HepG2 (cell line): Measurements from ENCODE around the gene ANKRD11. TPM values are rescaled to one million over a fixed set of nuclear protein-coding genes. Genes with fewer than 3 reads are reported as not detected.

ENCODE experiments used
- CHCHD3 ChIP-seq: sonication (generic); formaldehyde crosslinking; IDR thresholded peaks from 2 replicates; pipeline ENCODE4 v1.8.0; 2022; ENCODE audit warnings: mild to moderate bottlenecking, missing genetic modification reagents, moderate library complexity
- GATAD2A ChIP-seq: IDR thresholded peaks from 2 replicates; pipeline ENCODE4 v1.6.1; 2016
- GLMP ChIP-seq: sonication (generic); formaldehyde crosslinking; IDR thresholded peaks from 2 replicates; pipeline ENCODE4 v1.9.0; 2021; ENCODE audit warnings: missing genetic modification reagents, mild to moderate bottlenecking, borderline replicate concordance
- GMEB2 ChIP-seq: IDR thresholded peaks from 2 replicates; pipeline ENCODE4 v1.6.1; 2016; ENCODE audit warnings: missing biosample characterization, missing genetic modification reagents, low read depth
- GPN1 ChIP-seq: sonication (generic); formaldehyde crosslinking; IDR thresholded peaks from 2 replicates; pipeline ENCODE4 v1.5.1; 2020; ENCODE audit warnings: missing genetic modification reagents, borderline replicate concordance
- MED1 ChIP-seq: sonication (generic); formaldehyde crosslinking; IDR thresholded peaks from 2 replicates; pipeline ENCODE4 v1.4.0; 2020; ENCODE audit warnings: missing genetic modification reagents
- NKX3-1 ChIP-seq: sonication (generic); formaldehyde crosslinking; IDR thresholded peaks from 2 replicates; pipeline ENCODE4 v1.5.0; 2020; ENCODE audit warnings: missing genetic modification reagents
- NONO ChIP-seq, 2 experiments: fragments of 450-650 bp in 1 of 2; sonication (generic) in 1 of 2; formaldehyde crosslinking in 1 of 2; IDR thresholded peaks in 1 of 2; conservative IDR thresholded peaks in 1 of 2; 2 replicates each; pipeline versions ENCODE4 v1.6.1 to v1.8.0; 2017 to 2022; ENCODE audit warnings: mild to moderate bottlenecking in 1 of 2, missing genetic modification reagents in 1 of 2, moderate library complexity in 1 of 2
- NR1H2 ChIP-seq: sonication (generic); formaldehyde crosslinking; IDR thresholded peaks from 2 replicates; pipeline ENCODE4 v1.8.1; 2022; ENCODE audit warnings: low read depth, missing genetic modification reagents, borderline replicate concordance
- PCBP1 ChIP-seq: fragments of 200-400 bp; formaldehyde crosslinking; IDR thresholded peaks from 2 replicates; pipeline ENCODE4 v1.6.1; 2017; ENCODE audit warnings: mild to moderate bottlenecking, low read depth, low read length, borderline replicate concordance
- SMAD3 ChIP-seq: sonication (generic); formaldehyde crosslinking; IDR thresholded peaks from 2 replicates; pipeline ENCODE4 v1.4.0; 2020; ENCODE audit warnings: missing genetic modification reagents
- TRIM24 ChIP-seq: sonication (generic); formaldehyde crosslinking; IDR thresholded peaks from 2 replicates; pipeline ENCODE4 v1.8.0; 2022; ENCODE audit warnings: mild to moderate bottlenecking, missing genetic modification reagents
- ZBTB43 ChIP-seq: sonication (generic); formaldehyde crosslinking; conservative IDR thresholded peaks from 2 replicates; pipeline ENCODE4 v1.4.0; 2020; ENCODE audit warnings: missing genetic modification reagents
- ZFP82 ChIP-seq: sonication (generic); formaldehyde crosslinking; IDR thresholded peaks from 2 replicates; pipeline ENCODE4 v1.5.1; 2020; ENCODE audit warnings: mild to moderate bottlenecking, missing genetic modification reagents, borderline replicate concordance
- ZNF256 ChIP-seq: sonication (generic); formaldehyde crosslinking; conservative IDR thresholded peaks from 2 replicates; pipeline ENCODE4 v1.4.0; 2020; ENCODE audit warnings: missing genetic modification reagents
- ZNF552 ChIP-seq: sonication (generic); formaldehyde crosslinking; IDR thresholded peaks from 2 replicates; pipeline ENCODE4 v1.9.0; 2022; ENCODE audit warnings: missing genetic modification reagents, mild to moderate bottlenecking, borderline replicate concordance
- ZNF567 ChIP-seq: sonication (generic); formaldehyde crosslinking; IDR thresholded peaks from 2 replicates; pipeline ENCODE4 v1.8.1; 2023; ENCODE audit warnings: mild to moderate bottlenecking, missing genetic modification reagents, borderline replicate concordance
- ZNF670 ChIP-seq: sonication (generic); formaldehyde crosslinking; IDR thresholded peaks from 2 replicates; pipeline ENCODE4 v1.8.0; 2022; ENCODE audit warnings: mild to moderate bottlenecking, missing genetic modification reagents, borderline replicate concordance
- ZNF777 ChIP-seq: sonication (generic); formaldehyde crosslinking; IDR thresholded peaks from 2 replicates; pipeline ENCODE4 v1.4.0; 2020; ENCODE audit warnings: missing genetic modification reagents
- ZNF83 ChIP-seq: sonication (generic); formaldehyde crosslinking; IDR thresholded peaks from 2 replicates; pipeline ENCODE4 v1.4.0; 2020; ENCODE audit warnings: missing genetic modification reagents, mild to moderate bottlenecking, borderline replicate concordance
- ZNF841 ChIP-seq: sonication (generic); formaldehyde crosslinking; IDR thresholded peaks from 2 replicates; pipeline ENCODE4 v1.8.1; 2023; ENCODE audit warnings: missing genetic modification reagents, borderline replicate concordance
- polyA plus RNA-seq, 8 experiments: library from polyadenylated mRNA; depleted of rRNA in 3 of 8; stranded (reverse) in 7 of 8; unstranded in 1 of 8; fragments of >200 nt; fragmentation: Illumina TruSeq in 4 of 8; extraction: Trizol in 4 of 8; gene quantifications; 2 replicates each; pipeline versions ENCODE4 v1.2.1 to v1.2.3, GENCODE V29; 2011 to 2016; ENCODE audit warnings: low read depth in 4 of 8, missing spikeins in 1 of 8, mixed read lengths in 1 of 8; ENCODE audit not compliant: insufficient read depth in 1 of 8
- total RNA-seq, 5 experiments: library from RNA; depleted of rRNA; stranded (reverse); fragments of >200 nt; fragmentation: Illumina TruSeq; extraction: Trizol; gene quantifications; 2 replicates each; pipeline ENCODE4 v1.2.3, GENCODE V29; 2016; ENCODE audit warnings: low read depth in 1 of 5
- TF ChIP-seq, protein P1 (sequence below): sonication (generic); formaldehyde crosslinking; IDR thresholded peaks from 2 replicates; pipeline ENCODE4 v1.4.0; 2020; ENCODE audit warnings: mild to moderate bottlenecking, missing genetic modification reagents, borderline replicate concordance

The ANKRD11 gene
- total and polyA plus RNA-seq, 2 of the 13 experiments (the other 11 are each of a cell fraction or from before 2014, with no cell fraction given): 21.4 to 38.4 TPM

DNA sequence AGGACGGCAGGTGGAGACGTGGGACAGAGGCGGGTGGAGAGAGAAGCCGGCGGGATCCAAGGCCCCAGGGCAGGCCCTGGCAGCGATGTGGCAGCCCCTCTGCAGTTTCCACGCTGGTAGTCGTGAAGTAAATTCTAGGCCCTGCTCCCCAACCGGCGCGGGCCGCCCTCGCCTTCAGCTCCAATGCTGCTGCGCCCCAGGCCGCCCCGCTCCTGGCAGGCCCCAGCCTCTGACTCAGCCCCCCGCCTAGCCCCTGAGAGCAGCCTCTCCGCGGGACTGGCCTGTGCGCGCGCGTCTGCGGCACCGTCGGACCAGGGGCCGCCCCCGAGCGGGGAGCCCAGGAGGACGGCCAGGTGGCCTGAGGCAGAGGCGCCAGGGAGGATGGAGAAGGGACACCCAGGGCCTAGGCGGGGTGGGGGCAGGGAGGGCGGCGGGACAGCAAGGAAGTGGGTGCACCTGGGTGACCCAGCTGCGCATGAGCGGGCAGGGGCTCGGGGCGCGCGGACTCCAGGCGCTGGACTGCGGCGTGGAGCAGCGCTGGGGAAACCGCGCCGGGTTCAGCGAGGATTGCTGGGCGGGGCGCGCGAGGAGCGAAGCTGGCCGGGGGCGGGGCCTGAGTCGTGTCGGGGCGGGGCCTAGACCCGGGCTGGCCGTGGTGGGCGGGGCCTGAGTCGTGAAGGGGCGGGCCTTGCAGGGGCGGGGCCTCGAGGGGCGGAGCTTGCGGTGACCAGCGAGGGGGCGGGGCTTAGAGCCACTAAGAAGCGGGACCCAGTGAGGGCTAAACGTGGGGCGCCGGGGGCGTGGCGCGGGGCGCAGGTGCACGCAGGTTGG, 243.2 kb downstream of the ANKRD11 start (continued):
- TF ChIP-seq, protein P1, sequence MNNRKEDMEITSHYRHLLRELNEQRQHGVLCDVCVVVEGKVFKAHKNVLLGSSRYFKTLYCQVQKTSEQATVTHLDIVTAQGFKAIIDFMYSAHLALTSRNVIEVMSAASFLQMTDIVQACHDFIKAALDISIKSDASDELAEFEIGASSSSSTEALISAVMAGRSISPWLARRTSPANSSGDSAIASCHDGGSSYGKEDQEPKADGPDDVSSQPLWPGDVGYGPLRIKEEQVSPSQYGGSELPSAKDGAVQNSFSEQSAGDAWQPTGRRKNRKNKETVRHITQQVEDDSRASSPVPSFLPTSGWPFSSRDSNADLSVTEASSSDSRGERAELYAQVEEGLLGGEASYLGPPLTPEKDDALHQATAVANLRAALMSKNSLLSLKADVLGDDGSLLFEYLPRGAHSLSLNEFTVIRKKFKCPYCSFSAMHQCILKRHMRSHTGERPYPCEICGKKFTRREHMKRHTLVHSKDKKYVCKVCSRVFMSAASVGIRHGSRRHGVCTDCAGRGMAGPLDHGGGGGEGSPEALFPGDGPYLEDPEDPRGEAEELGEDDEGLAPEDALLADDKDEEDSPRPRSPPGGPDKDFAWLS (CRISPR knock-in tag): no peak
- TF ChIP-seq PCBP1 (no peak), ZNF552 (CRISPR knock-in tag) (no peak; the same call in 1 of the 2 replicates), MED1 (CRISPR knock-in tag) (no peak), GLMP (CRISPR knock-in tag) (no peak), GPN1 (CRISPR knock-in tag) (no peak; the same call in 1 of the 2 replicates), ZNF567 (CRISPR knock-in tag) (peak; percentile 87; the same call in 1 of the 2 replicates), CHCHD3 (CRISPR knock-in tag) (peak; percentile 71; the same call in 1 of the 2 replicates), GMEB2 (no peak), GATAD2A (no peak), SMAD3 (CRISPR knock-in tag) (no peak), NR1H2 (CRISPR knock-in tag) (no peak; the same call in 1 of the 2 replicates), ZNF777 (CRISPR knock-in tag) (peak; percentile 77; the same call in 1 of the 2 replicates), ZBTB43 (CRISPR knock-in tag) (0 out of 2 replicates have a peak, but pooled peaks have one; percentile 56), NONO (IDR thresholded peaks at IDR 0.05) (no peak), NONO (CRISPR knock-in tag; conservative IDR thresholded peaks at IDR 0.05) (peak; percentile 89), NKX3-1 (peak; percentile 30), TRIM24 (no peak), ZNF256 (CRISPR knock-in tag) (no peak), ZNF670 (peak; percentile 79), ZFP82 (CRISPR knock-in tag) (no peak), ZNF83 (CRISPR knock-in tag) (no peak), ZNF841 (CRISPR knock-in tag) (no peak)
